COLO668 (cell line): ENCODE data around the gene TMUB1.
"Not testable (repeated sequence)": the region's sequence is repeated elsewhere in the genome, so short reads cannot be mapped to it uniquely, and the experiment has no call there.

Experiments used
- DNase-seq: peaks from one replicate; lab custom pipeline; 2025; ENCODE audit not compliant: unreplicated experiment; lab: John Stamatoyannopoulos, UW

Gene TMUB1

DNA sequence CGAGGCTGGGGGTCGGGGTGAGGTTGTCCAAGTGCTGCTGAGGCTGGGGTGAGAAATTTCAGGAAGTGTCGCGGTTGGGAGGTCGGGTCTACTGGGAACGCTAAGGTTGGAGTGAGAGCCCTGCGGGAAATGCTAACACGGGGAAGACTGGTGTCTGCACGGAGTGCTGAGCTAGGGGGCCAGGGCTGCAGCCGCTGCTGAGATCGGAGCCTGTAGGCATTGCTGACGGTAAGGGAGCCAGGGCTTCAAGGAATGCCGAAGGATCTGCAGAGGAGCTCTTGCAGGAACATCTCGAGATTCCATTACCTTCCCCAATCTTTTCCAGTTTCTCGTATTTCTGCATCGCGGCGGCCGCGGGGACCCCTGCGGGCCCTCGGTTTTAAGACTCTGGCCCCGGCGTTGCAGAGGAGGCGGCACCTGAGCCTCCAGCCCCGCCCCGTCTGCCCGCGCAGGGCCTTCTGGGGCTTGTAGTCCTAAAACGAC, 25.7 kb downstream of the TMUB1 start, which contains the start of gene CDK5:
TSS of gene CDK5 (minus strand) at position 392 of the 483 bp plus-strand sequence. CDS start at position 343, 49 bp downstream.
- DNase-seq: no peak

- DNase-seq: no peak
Observed at GRCh38 chr7:151056666-151057505, 26.4 kb downstream of the TMUB1 start.

GRCh38 chr7:151056283-151056665, 27.0 kb downstream of the TMUB1 start:
- no peak for DNase-seq

DNA sequence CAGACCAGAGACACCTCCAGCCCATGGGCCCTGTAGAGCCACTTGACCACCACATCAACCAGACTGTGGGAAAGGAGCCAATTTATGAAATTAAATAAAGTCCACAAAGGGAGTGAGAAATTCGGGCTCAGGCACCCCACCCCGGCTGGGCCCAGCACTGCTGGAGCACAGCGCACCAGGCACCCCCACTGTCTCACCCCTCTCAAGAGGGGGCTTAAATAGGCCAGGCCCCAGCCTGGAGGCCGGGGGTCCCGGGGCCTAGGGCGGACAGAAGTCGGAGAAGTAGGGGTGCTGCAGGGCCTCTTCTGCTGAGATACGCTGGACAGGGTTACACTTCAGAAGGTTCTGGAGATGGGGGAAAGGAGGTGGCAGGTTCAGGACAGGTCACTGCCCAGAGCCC, 29.5 kb downstream of the TMUB1 start:
- DNase-seq: no peak

DNA sequence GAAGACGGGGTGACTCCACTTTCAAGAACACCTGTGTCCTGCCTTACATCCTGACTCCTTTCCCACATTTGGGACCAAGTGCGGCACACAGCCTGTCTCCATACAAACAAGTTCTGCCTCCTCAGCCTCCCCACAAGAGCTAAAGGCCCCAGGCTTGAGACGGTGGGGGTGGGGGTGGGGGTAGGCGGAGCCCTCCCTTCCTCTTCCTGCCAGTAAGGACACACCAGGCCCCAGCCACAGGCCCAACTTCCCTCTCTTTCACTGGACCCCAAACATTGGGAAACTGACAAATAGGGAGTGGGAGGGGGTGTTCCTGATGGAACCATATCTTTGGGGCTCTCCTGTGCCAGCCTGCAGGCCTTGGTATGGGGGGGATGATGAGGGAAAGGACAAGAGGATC, 30.2 kb downstream of the TMUB1 start:
- no peak for DNase-seq

- peak; percentile 34 for DNase-seq
Observed at GRCh38 chr7:151051108-151051507, 32.2 kb downstream of the TMUB1 start.

DNA sequence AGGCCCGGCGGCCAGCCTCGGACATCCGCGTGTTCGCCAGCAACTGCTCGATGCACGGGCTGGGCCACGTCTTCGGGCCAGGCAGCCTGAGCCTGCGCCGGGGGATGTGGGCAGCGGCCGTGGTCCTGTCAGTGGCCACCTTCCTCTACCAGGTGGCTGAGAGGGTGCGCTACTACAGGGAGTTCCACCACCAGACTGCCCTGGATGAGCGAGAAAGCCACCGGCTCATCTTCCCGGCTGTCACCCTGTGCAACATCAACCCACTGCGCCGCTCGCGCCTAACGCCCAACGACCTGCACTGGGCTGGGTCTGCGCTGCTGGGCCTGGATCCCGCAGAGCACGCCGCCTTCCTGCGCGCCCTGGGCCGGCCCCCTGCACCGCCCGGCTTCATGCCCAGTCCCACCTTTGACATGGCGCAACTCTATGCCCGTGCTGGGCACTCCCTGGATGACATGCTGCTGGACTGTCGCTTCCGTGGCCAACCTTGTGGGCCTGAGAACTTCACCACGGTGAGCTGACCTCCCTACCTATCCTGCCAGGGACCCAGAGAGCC, 34.3 kb downstream of the TMUB1 start:
- no peak for DNase-seq

DNA sequence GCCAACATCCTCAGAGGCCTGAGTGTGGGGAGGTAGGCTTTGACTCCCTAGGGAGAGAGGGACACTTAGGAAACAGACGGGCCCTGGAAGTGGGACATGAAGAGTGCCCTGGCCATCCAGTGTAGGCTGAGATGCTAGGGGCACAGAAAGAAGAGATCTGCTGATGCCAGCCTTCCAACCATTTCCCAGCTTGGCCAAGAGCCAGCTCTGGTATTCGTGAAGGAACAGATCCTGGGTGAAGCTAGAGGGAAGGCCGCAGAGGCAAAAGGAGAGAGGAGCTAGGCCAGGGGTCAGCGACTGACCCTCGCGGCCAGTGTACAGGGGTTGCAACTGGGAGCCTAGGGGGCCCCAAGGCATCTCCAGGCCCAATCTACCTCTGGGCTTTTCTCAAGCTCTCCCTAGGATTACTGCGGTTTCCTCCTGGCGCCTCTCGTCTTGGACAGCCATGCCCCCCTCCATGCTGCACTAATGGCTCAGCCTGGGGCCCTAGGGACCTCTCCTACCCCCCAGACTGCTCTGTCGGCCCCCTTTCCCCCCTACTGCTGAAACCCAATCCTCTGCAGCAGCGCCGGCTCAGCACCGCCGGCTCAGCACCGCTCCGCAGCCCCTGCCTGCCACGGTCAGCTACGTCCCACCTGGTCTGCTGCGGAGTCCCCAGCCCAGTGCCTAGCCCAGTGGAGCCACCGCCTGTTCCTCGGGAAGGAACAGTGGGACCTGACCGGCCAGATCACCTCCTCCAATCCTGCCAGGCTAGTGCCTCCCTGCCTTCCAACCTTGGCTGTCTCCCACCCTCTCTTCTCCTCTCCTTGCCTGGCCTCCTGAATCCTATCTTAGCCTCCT, 35.1 kb downstream of the TMUB1 start, which contains the start of gene ASIC3:
TSS of gene ASIC3 (plus strand) at position 556 of the 840 bp plus-strand sequence. CDS start 355 bp downstream, outside the sequence.
- DNase-seq: no peak

DNA sequence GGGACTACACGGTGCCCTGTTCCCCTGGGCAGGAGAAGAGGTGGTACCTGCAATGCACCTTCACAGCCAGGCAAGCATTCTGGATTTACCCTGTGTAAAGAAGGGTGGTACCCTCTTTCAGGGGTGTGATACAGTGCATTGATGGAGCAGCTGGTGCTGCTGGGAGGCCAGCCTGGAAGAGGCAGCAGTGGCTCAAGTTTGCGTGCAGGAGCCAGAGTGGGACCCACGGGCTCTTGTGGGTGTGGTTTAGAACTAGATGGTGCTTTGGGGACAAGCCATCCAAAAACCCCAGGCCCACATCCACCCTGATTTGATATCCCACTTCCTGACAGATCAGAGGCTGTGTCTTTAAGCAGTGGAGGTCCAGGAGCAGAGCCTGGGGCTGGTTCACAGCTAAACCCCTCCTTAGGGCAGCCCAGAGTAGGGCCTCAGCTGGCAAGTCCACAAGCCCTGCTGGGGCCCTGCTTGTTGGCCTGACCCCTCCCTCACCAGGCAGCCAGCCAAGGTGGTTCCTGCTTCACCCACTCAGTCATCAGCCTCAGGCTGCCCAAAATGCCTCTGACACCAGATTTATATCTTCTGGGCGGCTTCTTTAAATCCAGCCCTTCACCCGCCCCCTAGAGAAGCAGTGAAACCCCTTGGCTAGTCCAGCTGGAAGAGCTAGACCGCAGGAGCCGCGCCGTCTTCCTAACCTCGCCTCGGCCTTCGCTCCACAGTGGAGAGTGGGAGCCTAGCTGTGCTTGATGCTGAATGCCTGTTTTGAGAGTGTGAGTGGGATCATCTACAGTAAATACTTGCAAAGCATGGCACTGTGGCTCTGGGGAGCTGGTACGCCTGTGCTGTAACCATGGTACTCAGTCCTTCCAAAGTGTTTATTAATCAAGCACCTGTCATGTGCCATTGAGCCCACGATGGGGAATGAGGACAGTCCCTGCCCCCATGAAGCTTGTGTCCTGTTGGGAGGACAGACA, 36.4 kb downstream of the TMUB1 start:
- peak; percentile 18 for DNase-seq

DNA sequence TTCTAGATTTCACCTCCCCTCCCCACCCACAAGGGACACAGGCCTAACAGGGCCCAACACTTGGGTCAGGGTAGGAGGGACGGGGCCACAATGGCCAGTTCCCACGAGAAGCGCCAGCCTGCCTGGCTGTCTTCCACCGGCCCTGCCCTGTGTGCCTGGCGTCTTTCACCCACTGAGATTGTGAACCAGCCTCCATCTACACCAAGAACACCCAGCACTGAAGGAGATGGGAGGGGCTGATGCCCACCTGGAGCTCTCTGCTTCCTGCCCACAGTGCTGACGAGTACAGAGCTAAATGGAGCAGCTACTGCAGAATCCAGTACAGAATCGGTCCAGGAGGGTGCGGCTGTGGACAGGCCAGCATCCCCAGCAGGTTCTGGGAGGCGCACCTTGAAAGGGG, 37.3 kb downstream of the TMUB1 start:
- no peak for DNase-seq

DNA sequence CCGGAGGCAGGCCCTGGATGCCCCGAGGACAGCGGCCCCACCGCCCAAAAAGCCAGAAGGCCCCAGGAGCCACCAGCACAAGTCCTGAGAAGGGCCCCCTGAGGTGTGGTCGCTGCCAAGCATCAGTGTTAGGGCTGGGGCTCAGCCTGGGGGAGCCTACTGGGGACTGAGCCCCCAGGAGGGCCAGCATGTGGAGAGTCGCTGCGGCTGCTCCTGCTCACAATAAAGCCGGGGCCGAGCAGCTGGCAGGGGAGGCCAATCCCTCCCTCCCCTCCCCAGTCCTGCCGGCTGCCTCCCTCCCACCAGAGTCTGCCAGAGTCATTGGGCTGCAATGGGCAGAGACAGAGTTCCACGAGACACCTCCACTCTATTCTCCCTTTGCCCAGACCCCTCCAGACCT, 38.0 kb downstream of the TMUB1 start:
- no peak for DNase-seq

DNA sequence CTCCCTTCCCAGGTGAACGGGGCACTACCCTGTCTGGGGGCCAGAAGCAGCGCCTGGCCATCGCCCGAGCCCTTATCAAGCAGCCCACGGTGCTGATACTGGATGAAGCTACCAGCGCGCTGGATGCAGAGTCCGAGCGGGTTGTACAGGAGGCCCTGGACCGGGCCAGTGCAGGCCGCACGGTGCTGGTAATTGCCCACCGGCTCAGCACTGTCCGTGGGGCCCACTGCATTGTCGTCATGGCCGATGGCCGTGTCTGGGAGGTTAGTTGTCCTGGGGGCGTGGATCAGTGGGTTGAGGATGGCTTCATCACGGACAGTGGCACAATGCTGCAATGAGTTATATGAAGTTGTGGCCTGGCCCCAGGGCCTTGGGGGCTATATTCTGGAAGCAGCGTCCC, 39.3 kb downstream of the TMUB1 start:
- no peak for DNase-seq

DNA sequence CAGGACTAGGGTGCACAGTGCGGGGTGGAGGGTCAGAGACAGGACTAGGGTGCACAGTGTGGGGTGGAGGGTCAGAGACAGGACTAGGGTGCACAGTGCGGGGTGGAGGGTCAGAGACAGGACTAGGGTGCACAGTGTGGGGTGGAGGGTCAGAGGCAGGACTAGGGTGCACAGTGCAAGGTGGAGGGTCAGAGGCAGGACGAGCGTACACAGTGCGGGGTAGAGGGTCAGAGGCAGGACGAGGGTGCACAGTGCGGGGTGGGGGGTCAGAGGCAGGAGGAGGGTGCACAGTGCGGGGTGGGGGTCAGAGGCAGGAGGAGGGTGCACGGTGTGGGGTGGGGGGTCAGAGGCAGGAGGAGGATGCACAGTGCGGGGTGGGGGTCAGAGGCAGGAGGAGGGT, 39.8 kb downstream of the TMUB1 start:
- not testable (repeated sequence) for DNase-seq

DNA sequence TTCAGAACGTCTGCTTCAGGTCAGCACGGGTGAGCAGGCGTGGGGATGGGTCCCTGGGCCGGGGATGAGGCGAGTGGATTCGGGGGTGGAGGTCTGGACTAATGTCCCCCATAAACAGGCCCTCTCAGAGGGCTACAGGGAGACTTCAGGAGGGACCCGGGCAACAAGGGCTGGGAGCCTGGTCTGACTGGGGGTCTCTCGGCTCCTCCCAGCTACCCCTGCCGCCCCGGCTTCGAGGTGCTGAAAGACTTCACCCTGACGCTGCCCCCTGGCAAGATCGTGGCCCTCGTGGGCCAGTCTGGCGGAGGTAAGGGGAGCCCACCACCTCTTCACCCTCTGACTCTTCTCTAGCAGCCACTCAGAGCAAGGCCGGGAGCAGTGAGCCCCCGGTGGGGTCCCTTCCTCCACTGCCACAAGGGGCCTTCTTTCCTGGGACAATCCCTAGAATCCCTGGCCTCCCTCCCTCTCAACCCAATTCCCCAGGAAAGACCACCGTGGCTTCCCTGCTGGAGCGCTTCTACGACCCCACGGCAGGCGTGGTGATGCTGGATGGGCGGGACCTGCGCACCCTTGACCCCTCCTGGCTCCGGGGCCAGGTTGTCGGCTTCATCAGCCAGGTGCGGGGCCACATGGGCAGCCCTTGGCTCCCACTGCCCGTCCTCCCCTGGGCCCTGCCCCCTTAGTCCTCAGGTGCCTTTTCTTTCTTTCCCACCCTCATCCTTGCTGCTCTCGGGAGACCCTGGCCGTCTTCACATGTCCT, 42.5 kb downstream of the TMUB1 start:
- no peak for DNase-seq

DNA sequence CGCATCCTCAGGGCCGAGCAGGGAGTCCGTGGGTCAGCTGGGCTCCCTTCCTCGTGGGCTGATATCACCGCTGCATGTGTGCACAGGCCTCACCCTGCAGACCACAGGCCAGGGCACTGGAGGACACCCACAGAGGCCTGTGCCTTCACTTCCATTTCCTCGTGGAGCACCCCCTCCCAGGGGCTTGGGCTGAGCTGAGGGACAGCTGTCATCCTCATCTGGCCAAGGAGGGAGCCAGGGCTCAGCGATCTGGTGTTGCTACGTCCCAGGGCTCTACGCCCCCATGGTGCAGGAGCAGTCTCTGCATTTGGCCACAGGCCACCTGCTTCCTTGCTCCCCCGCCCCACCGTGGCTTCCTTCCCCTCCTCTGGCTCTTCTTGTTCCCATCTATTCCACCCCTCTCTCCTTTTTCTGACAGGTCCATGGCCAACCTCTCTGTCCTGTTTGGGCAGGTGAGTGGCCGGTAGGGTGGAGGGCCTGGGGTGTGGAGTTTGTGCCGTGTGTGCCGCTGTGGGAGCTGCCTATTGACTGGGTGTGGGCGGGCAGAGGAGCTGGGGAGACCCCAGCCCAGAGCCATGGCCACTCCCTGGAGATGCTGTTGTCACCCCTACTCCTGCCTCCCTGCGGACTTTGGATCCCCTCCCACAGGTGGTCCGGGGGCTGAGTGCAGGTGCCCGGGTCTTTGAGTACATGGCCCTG, 43.3 kb downstream of the TMUB1 start:
- no peak for DNase-seq

GRCh38 chr7:151038951-151039849, 44.1 kb downstream of the TMUB1 start:
- DNase-seq: peak; percentile 77

DNA sequence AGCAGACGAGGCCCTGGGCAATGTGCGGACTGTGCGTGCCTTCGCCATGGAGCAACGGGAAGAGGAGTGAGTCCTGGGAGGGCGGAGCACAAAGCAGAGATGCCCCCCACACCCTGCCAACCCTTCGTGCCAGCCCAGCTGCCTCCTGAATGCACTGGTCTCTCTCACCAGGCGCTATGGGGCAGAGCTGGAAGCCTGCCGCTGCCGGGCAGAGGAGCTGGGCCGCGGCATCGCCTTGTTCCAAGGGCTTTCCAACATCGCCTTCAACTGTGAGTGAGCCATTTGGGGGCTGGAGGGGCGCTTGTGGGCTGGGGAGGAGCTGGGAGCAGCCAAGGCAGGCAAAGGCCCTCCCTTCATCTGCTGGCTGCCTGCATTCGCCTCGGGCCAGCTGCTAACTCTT, 47.4 kb downstream of the TMUB1 start:
- no peak for DNase-seq
